GM23248 (cell line): ENCODE measurements around the gene SNRNP27.

ENCODE experiments used
- EZH2 ChIP-seq: fragments of 200-600 bp; sonication (generic); IDR thresholded peaks from 2 replicates; pipeline ENCODE4 v1.6.1; 2018; ENCODE audit warnings: antibody characterized with exemption, mild to moderate bottlenecking; ENCODE audit not compliant: insufficient read depth, poor library complexity, severe bottlenecking
- EZH2phosphoT487 ChIP-seq: fragments of 200-600 bp; sonication (generic); IDR thresholded peaks from 2 replicates; pipeline ENCODE4 v1.6.1; 2018; ENCODE audit warnings: antibody characterized with exemption, moderate library complexity, mild to moderate bottlenecking, low read depth; ENCODE audit not compliant: insufficient read depth

DNA sequence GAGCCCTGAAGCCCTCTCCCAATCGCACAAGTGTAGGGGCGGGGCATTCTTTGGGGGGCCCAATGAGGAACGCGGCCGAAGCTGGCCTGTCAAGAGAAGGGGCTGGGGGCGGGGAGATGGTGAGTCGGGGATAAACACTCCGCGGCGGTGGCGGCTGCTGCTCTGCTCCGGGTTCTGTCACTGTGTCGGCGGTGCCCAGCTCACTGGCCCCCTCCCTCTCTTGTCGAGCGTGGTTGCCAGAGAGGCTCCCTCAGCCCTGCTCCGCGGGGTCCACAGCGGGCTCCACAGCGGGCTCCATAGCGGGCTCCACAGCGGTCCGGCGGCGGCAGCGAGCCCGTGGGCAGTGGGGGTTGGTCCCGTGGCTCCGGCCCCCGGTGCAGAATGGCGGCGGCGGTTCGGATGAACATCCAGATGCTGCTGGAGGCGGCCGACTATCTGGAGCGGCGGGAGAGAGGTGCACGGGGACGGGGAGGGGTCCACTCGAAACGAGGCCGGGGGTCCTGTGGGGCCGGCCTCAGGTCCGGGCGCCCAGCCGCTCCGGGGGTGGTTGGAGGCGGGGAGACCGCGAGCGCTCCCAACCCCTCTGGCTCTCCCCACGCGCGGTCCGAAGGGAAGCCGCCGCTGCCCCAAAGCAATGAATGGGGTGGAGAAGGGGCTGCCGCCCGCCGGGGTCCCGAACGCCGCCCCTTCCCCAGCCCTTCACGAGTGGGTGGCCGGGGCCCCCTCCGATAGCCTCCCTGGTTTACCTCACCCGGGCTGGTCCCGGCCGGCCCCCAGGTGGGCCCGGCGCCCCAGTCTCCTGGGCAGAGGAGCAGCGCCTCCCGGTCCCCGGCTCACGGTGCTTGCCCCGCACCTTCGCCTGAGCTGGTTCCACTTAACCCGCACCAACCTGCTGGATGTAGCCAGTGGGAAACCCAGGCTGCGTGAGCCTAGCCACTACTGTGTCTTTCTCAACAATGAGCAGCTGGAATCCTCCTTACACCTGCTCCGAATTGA lies 21.5 kb downstream of the SNRNP27 start, which contains the start of gene MXD1:
- TF ChIP-seq EZH2phosphoT487: no peak
- no peak for TF ChIP-seq EZH2
